Fibroblast of villous mesenchyme (primary cell): ENCODE measurements around the gene YPEL4. TPM values are rescaled to one million over a fixed set of nuclear protein-coding genes. Genes with fewer than 3 reads are reported as not detected.

Experiments used
- DNase-seq: peaks from one replicate; pipeline ENCODE4 v3.0.0-alpha.2; 2010; ENCODE audit warnings: low read depth
- H3K4me3 ChIP-seq: 2 replicates; pipeline ENCODE4 v1.5.1; 2011; ENCODE audit warnings: low read depth, mild to moderate bottlenecking, low read length
- total RNA-seq: library from RNA; depleted of rRNA; stranded (reverse); fragments of >200 nt; gene quantifications from 2 replicates; pipeline ENCODE4 v1.2.3, GENCODE V29; 2012
- TF ChIP-seq, protein P1 (sequence below): IDR thresholded peaks from 2 replicates; pipeline ENCODE4 v1.5.1; 2012; ENCODE audit warnings: low read depth, mild to moderate bottlenecking, low read length; ENCODE audit not compliant: insufficient read depth

The YPEL4 gene
- total RNA-seq, 1 donor: 0.43 TPM

DNA sequence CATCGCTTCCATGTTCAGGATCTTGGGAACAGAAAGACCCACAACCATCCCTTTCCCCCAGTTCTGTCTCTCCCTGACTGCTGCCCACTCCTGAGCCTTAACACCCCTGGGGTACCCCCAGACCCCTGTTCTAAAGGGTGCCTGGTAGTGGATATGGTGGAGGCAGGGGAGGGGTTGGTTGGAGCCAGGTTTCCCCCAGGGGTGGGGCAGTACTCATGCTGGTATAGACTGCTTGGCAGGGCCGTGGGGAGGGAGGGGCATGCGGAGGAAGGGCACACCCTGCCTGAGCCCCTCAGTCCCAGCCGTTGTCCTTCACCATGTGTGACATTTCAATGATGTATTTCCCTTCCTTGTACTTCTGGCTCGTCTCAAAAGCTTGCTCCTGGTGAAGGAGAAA is 4.0 kb downstream of the YPEL4 start:
- TF ChIP-seq, protein P1, sequence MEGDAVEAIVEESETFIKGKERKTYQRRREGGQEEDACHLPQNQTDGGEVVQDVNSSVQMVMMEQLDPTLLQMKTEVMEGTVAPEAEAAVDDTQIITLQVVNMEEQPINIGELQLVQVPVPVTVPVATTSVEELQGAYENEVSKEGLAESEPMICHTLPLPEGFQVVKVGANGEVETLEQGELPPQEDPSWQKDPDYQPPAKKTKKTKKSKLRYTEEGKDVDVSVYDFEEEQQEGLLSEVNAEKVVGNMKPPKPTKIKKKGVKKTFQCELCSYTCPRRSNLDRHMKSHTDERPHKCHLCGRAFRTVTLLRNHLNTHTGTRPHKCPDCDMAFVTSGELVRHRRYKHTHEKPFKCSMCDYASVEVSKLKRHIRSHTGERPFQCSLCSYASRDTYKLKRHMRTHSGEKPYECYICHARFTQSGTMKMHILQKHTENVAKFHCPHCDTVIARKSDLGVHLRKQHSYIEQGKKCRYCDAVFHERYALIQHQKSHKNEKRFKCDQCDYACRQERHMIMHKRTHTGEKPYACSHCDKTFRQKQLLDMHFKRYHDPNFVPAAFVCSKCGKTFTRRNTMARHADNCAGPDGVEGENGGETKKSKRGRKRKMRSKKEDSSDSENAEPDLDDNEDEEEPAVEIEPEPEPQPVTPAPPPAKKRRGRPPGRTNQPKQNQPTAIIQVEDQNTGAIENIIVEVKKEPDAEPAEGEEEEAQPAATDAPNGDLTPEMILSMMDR: no peak
- no peak overlapping the region for H3K4me3 ChIP-seq
- no peak for DNase-seq

DNA sequence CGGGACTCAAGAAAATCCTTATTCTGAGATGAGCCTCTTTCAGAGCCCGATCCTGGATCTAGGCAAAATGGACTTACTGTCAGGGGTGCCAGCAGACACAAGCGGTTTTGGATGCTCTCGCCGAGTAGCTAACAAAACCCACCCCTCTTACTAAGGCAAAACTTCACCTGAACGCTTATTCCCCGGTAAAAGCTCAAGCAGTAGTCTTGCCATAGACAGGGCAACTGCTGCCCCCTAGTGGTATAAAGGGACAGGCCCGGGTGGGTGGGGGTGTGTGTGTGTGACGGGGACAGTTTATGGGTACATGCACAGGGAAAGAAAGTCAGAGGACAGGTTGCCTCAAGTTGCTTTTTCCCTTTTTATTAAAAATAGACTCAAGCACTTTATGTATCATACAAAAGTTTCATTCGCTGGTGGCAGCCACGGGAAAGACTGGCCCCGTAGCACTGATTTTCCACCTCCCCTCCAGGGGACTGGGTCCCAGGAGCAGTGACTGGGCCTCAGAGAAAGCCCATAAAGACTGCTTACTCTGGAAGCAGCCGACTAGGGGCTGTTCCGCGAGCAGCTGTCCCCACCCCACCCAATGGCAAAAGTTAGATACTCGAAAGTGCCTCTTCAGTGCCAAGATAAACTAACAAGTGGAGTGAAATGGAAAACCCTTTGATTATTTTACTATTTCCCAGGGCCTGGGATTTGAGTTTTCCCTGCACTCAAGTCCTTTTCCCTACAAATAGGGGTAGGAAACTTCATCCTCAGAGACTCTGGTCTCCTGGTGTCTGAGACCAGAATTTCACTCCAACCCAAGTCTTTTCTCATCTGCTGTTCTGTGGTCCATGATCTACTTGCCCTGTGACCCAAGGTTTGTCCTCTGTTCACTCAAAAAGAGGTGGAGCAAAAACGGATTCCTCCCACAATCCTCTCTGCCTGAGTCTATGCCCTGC is 4.7 kb downstream of the YPEL4 start:
- peak; percentile 81 for DNase-seq
- TF ChIP-seq, protein P1: peak; percentile 87
- H3K4me3 ChIP-seq: no peak overlapping the region

DNA sequence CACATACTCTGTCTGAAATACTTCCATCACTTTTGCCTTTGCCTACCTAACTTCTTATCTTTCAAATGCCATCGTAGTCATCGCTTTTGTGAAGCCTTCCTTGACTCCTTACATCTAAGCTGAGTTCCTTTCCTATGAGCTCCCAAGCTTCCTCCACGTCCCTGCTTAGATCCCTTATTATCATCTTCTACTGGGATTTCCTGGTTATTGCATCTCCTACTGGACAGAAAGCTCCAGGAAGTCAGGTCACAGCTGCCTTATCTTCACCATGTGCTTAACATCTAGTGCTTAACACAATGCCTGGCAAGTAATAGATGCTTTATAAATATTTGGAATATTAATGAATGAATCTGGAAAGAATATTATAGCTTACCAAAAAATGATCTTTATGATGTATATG is 5.9 kb downstream of the YPEL4 start:
- H3K4me3 ChIP-seq: no peak overlapping the region
- DNase-seq: peak; percentile 38
- TF ChIP-seq, protein P1: peak; percentile 3

DNA sequence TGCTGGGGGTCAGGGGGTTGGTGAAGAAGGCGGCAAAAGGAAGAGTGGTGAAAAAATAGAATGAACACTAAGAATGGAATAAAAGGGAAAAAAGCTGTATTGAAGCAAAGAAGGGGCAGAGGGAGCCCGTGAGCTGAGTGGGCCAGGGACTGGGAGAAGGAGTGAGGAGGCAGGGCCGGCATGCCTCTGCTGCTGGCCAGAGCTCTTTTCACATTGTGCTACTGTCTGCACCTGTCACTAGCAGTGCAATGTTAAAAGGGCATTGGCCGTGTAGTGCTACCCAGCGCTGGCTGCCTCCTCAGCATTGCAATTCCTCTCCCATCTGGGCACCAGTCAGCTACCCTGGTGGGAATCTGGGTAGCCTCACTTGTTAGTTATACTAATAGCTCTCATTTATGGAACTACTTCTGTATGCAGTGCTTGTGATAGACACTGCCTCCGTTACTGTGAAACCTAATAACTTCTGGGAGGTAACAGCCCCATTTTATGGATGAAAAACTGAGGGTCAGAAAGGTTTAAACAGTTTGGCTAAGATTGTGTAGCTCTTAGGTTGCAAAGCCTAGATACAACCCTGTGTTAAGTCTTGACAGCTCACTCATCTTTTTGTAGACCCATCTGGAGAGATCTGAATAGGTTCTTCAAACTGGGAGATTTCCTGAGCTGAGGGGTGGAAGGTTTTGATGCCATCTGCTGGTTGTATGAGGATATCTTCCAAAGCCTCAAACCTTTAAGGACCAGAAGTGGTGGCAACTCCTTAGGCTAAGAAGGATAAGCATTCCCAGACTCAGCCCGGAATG is 8.5 kb downstream of the YPEL4 start:
- DNase-seq: peak; percentile 77
- TF ChIP-seq, protein P1: peak; percentile 59
- H3K4me3 ChIP-seq: peak overlapping the region; percentile 99

DNA sequence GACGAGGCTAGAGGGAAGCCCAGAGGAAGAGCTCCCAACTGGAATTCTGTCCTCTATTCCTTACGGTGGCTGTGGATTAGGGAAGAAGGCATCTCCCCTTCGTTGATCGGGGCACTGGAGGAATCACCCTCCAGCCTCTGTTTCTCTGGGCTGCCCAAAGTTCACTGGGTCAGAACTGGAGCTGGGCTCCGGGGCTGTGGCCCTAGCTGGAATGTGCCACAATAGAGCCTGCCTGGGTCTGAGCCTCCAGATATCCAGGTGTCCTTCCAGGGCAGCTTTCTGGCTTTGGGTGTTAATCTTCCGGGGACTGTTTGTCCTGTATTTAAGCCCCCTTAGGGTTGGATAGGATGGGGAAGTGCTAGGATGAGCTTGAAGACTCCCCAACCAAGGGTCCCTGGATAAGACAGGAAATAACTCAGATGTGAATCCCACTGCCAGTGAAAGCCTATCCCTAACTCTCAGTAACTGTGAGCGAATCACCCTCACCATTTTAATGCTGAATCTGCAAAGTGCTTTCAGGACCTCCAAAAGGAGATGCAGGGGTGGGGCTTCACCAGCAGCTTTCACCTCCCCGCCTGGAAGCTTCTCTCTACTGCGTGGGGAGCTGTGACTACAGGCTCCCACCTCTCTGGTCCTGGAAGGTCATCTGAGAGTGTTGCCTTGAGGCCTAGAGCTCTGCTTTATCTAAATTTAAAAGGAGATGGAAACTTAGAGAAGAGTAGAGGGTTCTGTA is 9.5 kb downstream of the YPEL4 start:
- TF ChIP-seq, protein P1: no peak
- DNase-seq: no peak
- peak overlapping the region; percentile 99 for H3K4me3 ChIP-seq

DNA sequence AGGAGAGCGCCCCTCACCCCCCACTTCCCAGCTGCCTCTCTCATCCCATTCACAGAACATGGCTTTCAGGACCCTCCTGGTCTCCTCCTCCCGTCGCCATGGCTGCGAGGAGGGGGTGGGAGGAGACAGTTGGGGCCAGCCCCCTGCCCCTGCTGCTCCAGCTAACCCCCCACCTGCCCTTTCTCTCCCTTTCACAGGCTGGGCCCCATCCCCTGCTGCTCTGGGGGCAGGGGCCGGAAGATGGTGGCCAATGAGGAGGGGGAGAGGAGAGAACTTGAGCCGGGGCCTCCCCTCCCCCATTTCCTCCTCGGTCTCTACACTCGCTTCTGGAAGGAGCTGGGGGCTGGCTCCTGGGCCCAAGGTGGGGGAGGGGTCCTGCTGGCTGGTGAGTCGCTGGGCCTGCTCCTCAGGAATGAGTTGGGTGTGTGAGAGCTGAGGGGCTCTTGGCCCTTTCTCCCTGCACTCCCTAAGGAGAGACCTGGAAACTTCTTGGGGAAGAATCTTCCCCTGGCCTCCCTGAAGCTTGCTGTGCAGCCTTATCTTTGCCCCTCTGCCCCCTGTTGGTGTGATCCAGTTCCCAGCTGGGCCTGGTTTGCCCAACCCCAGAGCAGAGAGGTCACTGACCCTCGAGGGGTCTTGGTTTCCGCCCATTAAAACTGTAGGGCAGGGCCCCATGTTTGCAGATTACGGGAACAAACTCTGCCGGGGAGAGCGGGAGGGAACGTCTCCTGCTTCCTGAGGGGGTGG is 10.2 kb downstream of the YPEL4 start:
- H3K4me3 ChIP-seq: peak overlapping the region; percentile 99
- TF ChIP-seq, protein P1: no peak
- peak; percentile 88 for DNase-seq
